Stimulated activated naive CD4-positive, alpha-beta T cell (primary cell): ENCODE data around the gene TMEM87B.

Experiments used
- DNase-seq, 6 experiments: peaks; one replicate each; lab custom pipeline; 2025; lab: John Stamatoyannopoulos, UW

The TMEM87B gene, protein sequence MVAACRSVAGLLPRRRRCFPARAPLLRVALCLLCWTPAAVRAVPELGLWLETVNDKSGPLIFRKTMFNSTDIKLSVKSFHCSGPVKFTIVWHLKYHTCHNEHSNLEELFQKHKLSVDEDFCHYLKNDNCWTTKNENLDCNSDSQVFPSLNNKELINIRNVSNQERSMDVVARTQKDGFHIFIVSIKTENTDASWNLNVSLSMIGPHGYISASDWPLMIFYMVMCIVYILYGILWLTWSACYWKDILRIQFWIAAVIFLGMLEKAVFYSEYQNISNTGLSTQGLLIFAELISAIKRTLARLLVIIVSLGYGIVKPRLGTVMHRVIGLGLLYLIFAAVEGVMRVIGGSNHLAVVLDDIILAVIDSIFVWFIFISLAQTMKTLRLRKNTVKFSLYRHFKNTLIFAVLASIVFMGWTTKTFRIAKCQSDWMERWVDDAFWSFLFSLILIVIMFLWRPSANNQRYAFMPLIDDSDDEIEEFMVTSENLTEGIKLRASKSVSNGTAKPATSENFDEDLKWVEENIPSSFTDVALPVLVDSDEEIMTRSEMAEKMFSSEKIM

DNA sequence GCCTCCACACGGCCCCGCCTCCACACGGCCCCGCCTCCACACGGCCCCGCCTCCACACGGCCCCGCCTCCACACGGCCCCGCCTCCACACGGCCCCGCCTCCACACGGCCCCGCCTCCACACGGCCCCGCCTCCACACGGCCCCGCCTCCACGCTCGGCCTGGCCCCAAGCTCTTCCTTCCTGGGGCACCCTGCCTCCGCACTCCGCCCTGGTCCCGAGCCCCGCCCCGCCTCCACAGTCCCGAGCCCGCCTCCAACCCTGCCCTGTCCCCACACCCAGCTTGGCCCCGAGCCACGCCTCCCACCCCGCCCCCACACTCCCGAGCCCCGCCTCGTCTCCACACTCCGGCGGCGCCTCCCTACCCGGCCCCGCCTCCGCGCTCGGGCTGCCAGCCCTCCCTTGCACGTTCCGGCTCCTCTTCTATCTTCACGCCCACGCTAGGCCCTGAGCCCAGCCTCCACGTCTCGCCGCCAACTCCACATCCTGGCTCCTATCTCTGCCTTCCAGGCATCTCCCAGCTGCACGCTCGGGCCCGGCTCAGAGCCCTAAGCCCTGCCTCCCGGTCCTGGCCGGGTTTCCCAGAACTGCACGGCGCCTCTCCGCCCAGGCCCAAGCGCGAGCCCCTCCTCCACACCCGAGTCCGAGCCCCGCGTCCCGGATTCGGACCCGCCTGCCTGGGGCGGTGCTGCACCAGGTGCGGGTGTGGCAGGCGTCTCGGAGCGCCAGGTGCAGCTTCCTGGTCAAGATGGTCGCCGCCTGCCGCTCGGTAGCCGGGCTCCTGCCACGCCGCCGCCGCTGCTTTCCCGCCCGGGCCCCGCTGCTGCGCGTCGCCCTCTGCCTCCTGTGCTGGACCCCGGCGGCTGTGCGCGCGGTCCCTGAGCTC is at the start of gene TMEM87B:
TMEM87B (plus strand) TSS at position 423 of the 883 bp plus-strand sequence; CDS start at position 746, 323 bp downstream.
- peak; percentile 98 to 99 (median 98) for DNase-seq

DNA sequence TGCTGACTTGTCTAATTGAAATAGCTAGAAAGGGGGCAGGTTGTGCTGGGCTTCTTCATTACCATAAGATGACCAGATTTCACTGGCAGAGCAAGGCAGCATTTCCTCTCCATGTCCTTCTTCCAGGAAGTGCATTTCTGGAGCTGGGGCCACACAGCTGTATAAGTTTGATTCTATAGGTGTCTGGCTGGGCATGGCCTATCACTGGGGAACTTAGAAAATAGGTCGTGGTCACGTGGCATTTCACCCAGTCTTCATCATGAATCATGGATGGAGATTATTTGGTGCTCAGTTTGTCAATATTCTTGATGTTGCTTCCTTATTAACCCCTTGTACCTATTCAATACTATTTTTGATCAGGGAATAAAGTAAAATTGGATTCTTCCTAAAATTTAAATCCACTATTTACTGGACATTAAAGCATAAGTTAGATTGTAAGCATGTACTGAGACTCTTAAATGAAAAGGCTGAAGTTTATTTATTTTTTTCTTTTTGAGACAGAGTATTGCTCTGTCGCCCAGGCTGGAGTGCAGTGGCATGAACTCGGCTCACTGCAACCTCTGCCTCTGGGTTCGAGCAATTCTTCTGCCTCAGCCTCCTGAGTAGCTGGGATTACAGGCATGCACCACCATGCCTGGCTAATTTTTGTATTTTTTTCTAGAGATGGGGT is 49.5 kb upstream of the TMEM87B start:
- DNase-seq = no peak

DNA sequence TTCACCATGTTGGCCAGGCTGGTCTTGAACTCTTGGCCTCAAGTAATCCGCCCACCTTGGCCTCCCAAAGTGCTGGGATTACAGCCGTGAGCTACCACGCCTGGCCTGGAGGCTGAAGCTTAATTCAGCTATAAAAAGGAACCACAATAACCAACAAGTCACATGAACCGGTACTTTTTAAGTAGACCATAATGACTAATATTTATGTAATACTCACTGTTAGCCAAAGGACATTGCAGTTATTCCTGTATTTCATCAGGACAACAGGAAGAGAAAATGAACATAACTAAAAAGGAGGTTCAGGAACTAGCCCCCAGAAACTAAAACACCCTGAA is 49.0 kb upstream of the TMEM87B start:
- no peak for DNase-seq

DNA sequence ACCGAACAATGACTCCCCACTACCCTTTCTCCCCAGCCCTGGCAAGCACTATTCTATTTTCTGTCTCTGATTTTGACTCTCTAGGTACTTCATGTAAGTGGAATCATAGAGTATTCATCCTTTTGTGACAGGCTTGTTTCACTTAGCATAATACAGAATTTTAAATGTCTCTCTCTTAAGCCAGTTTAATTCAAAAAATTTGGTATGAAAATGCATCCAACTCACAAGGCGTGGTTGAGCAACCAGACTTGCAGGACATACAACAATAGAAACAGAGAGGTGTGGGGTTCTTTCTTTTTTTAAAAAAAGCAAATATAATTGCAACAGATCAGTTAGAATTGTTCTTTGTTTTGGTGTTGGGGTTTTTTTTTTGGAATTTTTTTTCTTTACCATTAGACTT is 47.6 kb upstream of the TMEM87B start:
- no peak for DNase-seq

DNA sequence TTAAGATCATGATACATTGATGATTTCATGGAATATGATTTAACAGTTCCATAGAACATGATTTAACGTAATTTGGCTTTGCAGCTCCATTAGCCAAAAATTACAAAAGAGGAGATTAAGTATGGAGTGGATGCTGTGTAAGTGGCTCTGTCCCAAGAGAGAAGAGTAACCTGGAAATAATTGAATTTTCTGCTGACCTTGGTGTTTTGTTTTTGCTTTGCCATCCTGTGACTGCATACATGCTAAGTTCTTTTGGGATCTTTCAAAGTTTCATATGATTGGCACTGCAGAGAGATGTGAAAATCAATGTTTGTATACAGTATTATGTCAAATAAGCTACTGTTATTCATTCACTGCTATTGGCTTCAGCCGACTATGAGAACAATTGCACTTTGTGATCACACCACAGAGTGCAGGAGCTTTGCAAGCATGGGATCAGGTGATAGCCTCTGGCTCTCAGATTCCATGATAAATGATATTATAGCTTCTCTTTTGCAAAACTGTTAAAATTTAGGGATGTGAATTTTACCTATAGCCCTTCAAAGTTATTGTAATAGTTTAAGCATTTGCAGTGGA is 46.1 kb upstream of the TMEM87B start:
- no peak for DNase-seq

DNA sequence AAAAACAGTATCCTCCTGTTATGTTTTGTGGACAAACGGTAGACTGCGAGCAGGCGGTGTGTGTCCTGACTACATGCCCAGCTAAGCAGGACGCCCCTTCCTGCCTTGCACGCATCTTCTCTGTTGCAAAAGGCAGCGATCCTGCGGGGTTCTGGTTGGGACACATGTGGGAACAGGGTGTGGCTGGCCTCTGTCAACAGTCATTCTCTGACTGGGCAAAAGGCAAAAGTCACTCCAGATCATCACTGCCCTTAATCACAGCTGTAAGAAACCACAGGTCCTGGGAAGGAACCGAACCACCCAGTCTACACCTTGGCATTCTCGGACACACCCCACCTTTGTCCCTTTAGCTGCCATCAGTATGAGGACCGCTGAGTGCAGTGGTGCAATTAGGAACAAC is 44.3 kb upstream of the TMEM87B start:
- no peak for DNase-seq

DNA sequence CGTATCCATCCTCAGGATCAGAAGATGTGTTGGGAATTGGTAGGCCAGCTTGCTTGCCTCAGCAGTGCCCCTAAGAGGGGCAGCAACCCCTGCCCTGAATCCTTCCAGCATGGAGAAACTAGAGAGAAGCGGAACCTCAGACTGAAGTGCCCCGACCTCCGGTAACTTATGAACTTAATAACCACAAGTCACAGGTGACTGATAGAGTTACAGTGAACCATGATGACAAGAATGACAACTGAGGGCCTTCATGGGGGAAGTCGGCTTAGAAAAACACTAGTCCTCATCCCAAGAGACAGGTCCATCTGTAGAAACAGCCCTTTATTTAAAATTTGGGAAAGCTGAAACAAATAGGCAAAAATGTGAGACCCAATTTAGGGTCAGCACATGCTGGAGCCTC is 42.5 kb upstream of the TMEM87B start:
- DNase-seq = no peak

DNA sequence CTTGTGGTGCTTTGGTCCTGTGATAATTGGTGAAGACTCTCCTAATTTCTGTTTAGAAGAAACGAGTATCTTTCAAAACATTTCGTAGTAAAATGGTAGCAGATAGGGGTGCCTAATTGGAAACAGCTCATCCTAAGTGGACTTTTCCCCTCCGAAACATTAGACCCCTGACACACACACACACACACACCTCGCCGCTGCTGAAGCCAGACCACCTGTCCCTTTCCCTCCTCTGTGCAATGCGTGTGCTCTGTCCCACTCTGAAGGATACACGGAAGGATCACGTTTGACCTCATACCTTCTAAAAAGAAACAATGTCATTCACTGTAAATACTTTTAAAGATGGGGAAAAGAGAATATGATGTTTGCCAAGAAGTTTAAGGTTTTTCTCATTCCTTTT is 36.2 kb upstream of the TMEM87B start:
- no peak for DNase-seq

DNA sequence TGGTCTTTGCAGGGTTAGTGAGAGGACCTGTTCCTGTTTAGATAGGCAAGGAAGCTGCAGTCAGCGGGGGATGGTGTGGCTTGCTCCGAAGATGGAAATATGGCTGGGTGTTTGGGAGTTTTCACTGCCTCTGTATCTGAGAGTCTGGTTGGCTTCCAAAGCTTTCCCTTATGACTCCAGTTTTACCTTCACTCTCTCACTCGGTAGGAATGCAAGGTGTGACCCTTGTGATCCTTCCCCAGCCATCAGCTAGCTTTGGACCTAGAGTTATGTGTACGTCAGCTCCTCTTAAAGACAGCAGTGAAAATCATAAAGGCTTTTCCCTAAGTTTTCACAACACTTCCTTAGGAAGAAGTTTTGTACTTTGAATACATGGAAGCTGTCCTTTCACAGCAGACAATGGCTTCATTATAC is 35.5 kb upstream of the TMEM87B start:
- DNase-seq = no peak

DNA sequence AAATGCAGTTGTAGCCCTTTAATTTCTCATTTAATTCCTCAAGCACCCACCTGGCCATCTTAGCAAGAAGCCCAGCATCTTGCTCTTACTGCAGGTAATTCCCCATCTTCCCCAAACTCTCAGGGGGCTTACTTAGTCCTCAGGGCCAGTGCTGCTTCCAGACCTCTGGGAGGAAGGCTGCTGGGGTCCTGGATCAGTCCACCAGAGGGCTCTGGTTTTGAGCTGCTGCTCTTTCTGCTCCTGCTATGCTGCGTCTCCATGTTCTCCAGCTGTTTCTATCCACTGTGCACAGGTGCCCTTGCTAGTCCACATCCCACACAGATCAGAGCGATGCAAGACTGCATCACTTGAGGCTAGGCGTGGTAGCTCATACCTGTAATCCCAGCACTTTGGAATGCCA is 34.5 kb upstream of the TMEM87B start:
- DNase-seq = no peak

DNA sequence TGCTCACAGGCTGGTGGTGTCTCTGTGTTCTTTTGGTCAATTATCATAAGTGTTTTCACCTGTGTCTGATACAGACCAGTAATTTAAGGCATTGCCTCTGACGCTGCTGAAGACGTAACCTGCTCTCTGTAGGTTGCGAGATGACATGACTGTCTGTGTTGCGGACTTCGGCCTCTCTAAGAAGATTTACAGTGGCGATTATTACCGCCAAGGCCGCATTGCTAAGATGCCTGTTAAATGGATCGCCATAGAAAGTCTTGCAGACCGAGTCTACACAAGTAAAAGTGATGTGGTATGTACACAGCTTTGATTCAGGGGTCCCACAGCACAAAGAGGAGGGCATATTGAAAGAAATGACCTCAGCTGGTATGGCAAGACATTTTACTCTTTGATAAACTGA is 33.8 kb upstream of the TMEM87B start:
- no peak for DNase-seq

DNA sequence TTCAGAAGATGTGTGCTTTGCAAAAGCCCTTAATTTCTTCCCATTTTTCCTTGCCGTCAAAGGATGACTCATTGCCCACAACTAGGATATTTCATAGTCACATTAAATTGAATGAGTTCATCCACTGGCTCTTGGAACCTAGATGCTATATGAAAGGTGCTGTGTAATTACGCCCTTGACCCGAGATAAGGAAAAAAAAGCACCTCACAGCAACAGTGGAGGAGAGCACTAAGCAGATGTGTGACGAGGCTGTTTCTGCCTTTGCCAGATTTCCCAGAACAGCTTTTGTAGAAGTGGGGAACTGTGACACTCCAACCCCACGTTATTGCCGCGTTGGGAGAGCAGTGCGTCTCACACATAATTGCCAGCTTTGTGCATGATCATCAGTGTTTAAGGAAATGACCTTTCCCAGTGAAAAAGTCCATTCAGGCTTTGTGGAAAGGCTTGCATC is 33.3 kb upstream of the TMEM87B start:
- DNase-seq = no peak

DNA sequence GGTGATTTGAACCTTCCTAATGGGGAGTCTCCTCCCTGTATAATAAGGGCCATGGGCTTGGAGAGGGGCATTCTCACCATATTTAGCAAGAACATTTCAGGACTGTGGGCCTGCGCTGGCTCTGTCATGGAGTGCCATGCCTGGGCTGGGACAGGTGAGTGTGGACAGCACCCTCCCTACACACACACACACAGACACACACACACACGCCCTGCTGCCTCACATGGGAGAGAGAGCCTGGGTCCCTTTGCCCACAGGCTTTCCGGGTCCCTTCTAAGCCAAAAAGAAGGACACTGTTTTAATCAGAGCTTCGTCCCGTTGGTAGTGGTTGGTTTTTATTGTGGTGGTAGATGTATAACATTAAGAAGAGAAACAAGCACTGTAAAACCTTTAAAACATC is 31.4 kb upstream of the TMEM87B start:
- no peak for DNase-seq

DNA sequence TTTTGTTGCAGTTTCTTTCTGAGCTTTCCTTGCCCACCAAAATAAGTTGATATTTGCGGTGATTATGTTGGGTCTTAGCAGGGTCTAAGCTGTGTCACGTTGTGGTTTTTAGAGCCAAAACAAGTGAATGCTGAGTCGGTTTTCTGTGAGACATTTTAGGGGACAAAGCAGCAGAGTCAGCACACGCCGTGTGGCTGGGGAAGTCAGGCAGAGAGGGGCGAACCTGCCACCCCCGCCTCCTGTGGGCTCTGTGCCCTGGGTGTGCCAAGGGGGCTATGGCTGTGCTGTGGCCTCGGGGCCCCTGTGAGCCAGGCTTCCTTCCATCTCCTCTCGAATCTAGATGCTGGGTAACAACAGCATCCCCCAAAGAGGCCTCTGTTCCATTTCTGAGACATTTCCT is 30.8 kb upstream of the TMEM87B start:
- no peak for DNase-seq

DNA sequence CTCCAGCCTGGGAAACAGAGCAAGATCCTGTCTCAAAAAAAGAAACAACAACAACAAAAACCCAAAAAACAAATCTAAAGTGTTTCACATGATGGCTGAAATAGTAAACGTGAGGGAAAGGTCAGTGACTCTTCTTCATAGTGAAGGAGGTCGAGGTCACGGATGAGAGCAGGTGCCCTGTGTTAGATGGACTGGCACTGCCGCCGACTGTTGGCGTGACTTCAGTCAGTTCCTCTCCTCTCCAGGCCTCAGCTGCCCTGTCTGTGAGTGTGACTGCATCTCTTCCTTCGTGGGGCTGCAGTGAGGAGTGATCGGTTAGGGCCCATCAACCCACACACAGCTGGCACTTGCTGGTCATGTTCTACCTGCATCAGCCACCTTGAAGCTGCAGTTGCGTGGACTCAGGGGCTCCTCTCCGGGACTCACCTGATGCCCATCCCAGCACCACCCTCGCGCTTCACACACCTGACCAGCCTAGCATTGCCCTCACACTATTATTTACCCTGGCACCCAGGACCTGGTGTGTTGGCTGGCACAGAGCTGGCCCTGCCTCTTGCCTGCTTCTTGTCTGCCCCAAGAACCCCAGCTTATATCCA is 30.1 kb upstream of the TMEM87B start:
- DNase-seq = no peak

DNA sequence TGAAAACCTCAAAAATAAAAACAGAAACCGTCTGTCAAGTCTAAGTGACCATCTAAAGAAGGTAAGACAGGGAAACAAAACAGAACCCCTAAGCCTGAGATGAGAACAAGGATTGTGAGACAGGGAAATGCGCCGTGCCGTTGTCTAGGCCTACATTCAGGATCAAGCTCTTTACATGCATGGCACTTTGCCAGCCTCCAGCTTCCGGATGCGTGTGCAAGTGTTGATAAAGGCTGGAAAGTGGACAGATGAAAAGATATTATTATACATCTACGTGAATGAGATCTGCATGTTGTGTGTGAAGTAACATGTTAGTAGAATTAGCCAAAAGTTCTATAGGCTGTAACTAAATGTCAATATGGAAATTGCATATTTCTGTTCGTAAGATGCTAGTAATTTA is 28.6 kb upstream of the TMEM87B start:
- no peak for DNase-seq

DNA sequence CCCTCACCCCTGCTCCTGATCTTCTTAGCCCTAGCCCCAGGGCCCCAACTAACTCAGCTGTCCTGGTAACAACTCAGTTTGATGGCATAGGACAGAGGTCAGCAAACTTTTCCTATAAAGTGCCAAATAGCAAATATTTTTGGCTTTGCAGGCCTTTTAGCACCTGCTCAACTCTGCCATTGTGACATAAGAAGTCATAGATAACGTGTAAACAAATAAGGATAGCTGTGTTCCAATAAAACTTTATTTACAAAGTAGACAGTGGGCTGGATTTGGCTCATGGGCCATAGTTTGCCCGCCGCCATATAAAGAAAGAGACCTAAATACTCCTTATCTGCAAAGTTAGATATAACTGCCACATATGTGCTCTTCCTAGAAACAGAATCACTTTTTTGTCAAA is 27.3 kb upstream of the TMEM87B start:
- DNase-seq = no peak

DNA sequence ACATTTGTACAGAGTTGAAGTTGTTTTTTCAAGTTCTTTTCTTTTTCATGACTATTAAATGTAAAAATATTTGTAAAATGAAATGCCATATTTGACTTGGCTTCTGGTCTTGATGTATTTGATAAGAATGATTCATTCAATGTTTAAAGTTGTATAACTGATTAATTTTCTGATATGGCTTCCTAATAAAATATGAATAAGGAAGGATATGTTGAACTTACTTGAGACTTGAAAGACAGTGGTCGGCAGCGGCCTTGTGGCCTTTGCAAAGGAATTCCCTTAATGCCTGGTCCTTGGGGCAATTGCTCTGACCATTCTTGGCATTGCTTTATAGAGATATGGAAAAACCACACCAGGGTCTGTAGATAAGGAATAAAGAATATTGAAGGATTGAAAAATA is 25.9 kb upstream of the TMEM87B start:
- no peak for DNase-seq

DNA sequence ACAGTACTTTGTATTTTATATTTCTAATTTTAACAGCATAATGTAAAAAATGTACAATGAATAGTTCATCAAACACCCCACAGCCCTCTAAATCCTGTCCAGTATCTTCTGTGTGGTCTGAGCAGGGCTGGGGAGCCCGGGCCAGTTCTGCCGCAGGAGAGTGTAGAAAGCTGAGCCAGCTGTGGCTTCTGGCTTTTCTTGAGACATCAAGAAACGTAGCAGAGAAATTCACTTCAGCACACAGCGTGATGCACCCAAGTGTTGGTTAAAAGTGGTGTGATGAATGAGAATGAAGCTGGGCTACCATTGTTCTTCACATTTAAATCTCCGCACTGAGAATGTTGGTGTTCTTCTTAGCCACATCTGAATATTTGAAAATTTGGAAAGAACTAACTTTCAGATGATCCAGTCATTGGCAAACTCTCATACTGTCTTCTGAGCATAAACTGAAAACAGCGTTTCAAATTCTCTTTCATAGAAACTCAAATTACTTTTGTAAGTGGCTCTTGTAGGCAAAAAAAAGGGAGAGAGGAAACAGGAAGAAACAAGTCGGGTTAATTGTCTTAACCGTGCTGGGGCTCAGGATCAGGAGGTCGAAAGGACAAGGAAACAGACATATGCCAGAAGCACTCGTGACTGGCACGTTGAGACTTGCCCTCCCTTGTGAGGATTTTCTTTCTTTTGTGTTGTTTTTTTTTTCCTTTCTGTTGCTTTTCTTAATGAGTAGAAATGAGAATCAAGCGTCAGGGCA is 23.4 kb upstream of the TMEM87B start:
- peak in 1 of 6 experiments; percentile 2 for DNase-seq

DNA sequence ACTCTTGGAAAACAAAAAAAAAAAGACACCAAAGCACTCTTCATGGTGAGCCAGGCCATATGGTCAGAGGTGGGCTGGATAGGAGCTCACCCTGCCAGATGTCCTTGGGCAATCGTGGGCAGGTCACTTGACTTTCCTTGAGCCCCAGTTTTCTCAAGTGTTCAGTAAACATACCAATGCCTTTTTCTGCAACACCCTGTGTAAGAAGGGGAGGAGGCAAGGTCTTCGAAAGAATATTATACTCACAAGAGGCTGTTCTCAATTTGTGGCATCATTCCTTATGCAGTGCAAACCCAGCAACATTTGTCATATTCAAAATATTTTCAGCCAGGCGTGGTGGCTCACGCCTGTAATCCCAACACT is 22.9 kb upstream of the TMEM87B start:
- DNase-seq = no peak
